ENCODE data around the gene MSLN. TPM values are rescaled to one million over a fixed set of nuclear protein-coding genes. Genes with fewer than 3 reads are reported as not detected.

MSLN gene
- total RNA-seq, 1 donor from 2014 or later = 1.3 TPM

DNA sequence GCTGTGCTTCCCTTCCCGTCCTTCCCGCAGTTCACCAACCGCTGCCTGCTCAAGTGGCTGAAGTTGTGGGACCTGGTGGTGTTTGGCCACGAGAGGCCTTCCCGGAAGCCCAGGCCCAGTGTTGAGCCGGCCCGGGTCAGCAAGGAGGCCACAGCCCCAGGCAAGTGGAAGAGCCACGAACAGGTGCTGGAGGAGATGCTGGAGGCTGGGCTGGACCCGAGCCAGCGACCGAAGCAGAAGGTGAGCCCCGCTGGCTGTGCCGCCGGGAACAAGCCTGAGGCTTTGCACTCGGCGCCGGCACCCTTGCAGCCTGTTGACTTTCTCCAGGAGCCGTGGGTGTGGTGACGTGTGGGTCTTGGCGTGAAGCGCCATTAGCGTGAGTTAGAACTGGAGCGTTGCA is 30.6 kb downstream of the MSLN start:
- DNase-seq (ENCODE audit: low read depth) = no peak

GRCh38 chr16:792221-792995 is 31.9 kb downstream of the MSLN start:
- DNase-seq (ENCODE audit: low read depth) = no peak

DNA sequence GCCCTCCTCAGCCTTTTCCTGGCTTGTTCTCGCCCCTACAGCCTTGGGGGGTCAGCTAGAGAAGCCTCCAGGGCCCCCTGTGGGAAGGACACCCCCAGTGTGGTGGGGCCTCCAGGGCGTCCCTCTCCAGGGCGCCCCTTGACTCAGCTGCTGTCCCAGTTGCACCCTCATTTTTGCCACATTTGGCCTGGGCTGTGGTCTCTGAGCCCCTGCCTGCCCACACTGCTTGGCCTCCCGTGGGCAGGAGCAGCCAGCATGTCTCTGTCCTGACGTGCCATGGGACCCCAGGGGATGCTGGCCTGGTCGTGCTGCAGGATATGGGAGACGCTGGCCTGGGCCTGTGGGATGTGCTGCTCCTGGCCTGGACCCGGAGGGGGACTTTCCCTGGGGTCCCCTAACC is 32.9 kb downstream of the MSLN start:
- DNase-seq (ENCODE audit: low read depth) = no peak

DNA sequence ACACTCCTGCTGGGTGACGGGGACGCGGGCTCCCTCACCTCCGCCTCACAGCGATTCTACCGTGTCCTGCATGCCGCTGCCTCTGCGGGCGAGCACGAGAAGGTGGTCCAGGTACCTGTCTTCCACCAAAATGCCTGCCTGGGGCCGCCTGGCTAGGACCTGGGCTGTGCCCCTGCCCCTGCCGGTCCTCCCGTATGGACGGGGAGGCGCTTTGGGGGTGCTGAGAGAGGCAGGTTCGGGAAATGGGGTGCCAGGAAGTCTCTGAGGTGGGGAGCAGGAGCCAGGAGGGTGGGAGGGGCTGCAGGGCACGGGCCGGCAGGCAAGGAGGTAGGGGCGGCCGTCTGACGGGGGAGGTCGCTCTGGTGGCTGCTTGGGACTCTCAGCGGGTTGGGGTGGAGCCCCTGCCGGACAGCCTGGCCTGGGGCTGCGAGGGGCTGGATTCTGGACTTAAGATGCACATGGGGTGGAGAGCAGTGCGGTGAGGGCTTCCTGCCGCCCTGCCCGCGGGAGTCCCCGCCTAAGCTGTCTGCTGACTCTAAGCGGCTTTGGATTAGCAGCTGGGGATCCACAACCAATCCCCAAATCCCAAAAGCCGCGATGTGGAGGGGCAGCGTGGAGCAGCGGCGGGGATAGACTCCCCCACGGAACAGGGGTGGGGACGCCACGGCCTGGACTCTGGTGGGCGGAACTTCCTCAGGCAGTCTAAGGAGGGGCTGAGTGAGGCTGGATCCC is 33.7 kb downstream of the MSLN start:
- DNase-seq (ENCODE audit: low read depth) = no peak

DNA sequence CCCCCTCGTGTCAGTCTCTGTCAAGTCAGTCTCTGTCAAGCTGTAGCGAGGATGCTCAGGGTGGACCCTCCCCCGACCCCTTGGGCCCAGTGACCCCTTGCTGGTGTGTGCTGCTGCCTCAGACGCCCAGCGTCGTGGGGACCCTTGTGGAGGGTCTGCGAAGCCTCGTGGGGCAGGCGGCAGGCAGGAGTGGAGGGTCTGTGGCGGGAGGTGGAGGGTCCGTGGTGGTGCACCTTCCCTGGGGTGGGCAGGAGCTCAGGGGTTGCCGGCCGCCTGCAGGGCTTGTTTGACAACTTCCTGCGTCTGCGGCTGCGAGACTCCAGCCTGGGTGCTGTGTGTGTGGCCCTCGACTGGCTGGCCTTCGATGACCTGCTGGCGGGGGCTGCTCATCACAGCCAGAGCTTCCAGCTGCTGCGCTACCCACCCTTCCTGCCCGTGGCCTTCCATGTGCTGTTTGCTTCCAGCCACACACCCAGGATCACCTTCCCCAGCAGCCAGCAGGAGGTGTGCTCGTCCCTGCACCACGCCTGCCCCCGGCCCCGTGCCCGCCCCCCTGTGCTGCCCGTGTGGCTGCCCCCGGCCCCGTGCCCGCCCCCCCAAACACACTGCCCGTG is 34.4 kb downstream of the MSLN start:
- DNase-seq (ENCODE audit: low read depth) = no peak

GRCh38 chr16:795580-796229 is 35.2 kb downstream of the MSLN start:
- no peak for DNase-seq (ENCODE audit: low read depth)

GRCh38 chr16:796296-797119 is 36.0 kb downstream of the MSLN start:
- no peak for DNase-seq (ENCODE audit: low read depth)

DNA sequence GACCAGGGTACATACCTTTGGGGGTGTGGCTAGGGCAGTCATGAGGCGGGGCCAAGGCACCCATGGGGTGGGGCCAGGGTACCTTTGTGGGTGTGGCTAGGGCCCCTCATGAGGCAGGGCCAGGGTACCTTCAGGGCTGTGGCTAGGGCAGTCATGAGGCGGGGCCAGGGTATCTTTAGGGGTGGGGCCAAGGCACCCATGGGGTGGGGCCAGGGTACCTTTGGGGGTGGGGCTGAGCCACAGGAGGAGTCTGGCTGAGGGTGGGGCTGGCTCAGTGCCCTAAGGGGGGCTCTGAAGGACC is 36.5 kb downstream of the MSLN start:
- DNase-seq (ENCODE audit: low read depth) = no peak

- DNase-seq (ENCODE audit: low read depth) = no peak
Observed at GRCh38 chr16:797686-798085, 37.2 kb downstream of the MSLN start.

GRCh38 chr16:798666-799065 is 38.1 kb downstream of the MSLN start:
- DNase-seq (ENCODE audit: low read depth) = no peak

DNA sequence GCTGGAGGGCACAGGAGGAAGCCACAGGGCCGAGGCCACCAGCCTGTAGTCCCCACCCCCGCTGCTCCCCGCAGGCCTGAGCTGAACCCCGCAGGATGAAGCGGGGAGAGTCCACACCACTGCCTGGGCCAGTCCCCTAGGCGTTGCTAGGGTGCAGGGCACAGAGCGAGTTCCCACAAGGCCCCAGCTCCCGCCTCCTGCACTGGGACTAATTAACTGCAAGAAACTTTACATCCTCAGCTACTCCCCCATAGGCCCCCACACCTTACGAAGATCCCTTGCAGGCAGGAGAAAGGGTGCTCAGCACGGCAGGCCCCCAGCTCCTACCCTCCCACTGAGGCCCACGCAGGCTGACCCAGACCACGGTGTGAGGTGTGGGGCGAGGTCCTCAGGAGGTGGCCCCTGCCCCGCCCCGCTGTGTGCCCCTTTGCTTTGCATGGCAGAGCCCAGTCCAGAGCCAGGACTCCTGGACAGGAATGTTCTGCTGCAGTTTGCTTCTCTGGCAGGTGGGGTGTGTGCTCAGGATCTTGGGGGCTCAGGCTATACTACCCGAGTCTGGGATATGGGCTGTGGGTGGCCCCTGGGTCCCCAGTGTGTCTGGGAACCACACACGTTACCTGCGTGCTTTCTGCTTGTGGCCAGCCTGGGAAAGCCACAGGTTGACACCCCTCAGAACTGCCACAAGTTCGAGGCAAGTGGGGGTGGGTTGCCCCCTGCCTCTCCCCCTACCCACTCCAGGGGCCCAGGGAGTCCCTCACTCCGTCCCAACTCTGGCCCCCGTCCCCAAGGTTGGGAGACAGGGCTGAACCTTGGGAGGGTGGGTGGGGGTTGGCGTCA is 38.8 kb downstream of the MSLN start:
- no peak for DNase-seq (ENCODE audit: low read depth)

DNA sequence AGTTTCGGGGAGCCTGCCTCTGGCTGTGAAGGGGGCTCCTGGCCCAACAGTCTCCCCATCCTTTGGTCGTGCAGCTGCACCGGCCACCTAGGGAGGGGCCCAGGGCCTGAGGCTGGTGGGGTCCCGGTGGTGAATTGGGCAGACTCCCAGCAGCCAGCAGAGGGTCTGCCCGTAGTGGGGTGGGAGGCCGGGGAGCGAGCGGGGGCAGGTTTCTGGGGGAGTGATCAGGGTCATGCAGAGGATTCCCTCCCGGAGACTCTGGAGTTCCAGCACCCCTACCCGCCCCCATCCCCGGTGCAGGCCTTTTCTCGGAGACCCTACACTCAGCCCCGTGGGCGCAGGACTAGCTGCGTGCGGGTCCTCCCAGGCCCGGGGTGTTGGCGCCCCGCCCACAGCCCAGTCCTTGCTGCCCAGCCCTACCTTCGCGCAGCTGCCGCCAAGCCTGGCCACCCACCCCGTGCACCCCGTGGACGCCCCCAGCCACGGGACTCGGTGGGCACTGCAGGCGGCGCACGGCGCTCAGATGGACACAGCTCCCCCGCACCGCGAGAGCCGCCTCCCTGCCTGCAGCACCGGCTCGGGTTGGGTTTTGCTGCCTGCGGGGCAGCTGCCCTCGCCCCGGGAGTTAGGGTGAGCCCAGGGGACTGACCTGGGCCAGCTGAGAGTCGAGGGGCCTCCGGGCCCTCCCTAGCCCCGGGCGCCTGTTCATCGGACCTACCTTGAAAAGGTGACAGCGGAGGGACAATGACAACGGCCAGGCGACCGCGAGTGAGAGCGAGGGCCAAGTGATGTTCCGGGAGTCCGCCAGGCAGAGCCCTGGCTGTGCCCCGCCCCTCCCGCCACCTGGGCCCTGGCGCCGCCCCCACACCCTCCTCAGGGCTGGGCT is 39.7 kb downstream of the MSLN start, which contains the start of gene GNG13:
TSS of gene GNG13 (minus strand) at position 787 of the 886 bp plus-strand sequence. CDS start 1,657 bp downstream, outside the sequence.
- no peak for DNase-seq (ENCODE audit: low read depth)

DNA sequence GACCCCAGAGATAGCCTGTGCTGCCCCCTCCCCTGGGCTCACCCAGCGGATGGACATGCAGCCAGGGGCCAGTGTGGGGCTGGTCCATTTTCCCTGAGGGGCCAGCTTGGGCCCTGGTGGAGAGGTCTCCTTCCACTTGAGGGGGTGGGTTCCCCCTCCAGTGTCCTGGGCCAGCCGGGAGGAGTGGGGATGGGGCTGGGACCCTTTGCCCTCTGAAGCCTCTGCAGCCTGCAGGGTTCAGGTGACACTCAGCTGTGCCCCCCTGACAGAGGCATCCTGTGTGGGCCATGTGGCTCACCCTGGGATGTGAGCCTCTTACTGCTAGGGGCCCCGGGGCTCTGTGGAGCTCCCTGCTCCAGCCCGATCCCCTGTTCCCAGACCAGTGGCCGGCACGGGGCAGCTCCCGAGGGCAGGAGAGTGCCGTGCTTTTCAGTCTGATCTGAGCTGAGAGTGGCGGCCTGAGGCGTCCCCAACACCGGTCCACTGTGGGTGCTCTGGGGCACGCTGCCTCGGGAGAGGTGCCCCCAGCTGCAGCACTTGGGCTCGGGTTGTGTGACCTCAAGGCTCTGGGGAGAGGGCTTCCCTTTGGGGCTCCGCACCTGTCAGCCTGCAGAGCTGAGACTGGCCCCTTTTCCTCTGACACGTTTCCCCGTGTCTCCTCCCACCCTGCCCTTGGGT is 40.4 kb downstream of the MSLN start:
- DNase-seq (ENCODE audit: low read depth) = no peak

GRCh38 chr16:801584-802363 is 41.2 kb downstream of the MSLN start:
- no peak for DNase-seq (ENCODE audit: low read depth)

DNA sequence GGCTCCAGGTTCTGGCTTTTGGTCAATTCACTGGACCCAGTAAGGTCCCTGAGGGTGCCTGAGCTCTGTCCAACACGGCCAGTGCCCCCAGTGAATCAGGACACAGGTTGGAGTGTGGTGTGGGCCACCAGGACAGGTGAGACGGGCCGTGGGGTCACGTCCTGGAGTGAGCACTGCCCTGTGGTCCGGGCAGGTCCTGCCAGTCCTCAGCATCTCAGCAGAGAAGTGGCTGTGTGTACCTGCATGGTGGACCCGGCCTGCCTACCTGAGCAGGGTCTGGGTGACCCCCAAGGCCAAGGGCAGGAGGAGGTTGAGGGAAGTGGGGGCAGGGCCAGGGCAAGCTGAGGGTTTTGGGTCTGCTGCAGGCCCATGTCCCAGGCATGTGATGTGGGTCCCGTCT is 41.9 kb downstream of the MSLN start:
- DNase-seq (ENCODE audit: low read depth) = no peak

DNA sequence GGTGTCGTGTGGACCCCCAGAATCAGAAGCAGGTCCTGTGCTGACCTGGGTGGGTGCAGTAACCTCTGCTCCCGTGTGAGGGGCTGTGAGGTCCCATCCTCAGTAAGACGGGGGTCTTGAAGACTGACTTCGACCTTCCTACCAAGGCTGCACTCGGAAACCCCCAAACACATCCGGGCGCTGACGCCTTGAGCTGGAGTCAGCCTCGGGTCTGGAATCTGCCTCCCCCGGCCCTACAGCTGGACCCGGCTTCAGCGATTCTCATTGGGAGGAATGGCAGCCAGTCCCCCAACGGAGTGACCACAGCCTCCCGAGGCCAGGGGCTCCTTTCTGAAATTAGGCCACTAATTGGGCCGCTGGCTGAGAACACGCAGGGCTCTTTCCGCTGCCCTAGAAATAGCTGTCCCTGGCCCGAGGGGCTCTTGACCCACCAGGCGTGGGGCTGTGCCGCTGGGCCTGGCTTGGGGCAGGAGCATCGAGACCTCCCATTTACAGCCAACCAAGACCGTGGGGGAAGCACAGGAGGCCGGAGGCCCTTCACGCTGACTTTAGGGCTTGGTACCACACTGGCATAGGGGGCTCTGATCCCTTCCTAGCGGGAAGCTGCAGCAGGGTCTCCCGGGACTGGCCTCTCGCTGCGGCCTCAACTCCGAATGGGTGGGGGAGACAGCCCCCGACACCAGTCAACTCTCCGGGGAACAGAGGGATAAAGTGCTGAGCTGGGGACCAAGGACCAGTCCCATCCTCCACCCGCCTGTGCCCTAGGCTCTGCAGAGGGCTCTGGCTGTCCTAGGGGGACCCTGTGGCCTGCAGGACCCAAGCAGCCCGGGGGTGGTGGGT is 42.6 kb downstream of the MSLN start:
- no peak for DNase-seq (ENCODE audit: low read depth)

DNA sequence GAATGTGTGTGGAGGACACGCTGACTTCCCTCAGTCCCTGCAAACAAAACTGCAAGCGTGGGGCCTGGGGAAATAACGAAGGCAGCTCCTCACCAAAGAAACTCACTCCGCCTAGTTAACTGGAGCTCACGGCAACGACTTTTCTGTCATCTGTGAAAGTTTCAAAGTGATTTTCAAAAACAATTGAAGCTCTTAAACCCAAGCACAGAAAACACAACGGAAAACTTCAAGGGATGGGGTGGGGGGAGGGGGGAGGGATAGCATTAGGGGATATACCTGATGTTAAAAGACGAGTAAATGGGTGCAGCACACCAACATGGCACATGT is 43.2 kb downstream of the MSLN start:
- no peak for DNase-seq (ENCODE audit: low read depth)
